Measurements from ENCODE around the gene HOXB6. TPM values are rescaled to one million over a fixed set of nuclear protein-coding genes. Genes with fewer than 3 reads are reported as not detected.

Gene HOXB6
- polyA plus RNA-seq, 1 donor: 1.8 TPM

DNA sequence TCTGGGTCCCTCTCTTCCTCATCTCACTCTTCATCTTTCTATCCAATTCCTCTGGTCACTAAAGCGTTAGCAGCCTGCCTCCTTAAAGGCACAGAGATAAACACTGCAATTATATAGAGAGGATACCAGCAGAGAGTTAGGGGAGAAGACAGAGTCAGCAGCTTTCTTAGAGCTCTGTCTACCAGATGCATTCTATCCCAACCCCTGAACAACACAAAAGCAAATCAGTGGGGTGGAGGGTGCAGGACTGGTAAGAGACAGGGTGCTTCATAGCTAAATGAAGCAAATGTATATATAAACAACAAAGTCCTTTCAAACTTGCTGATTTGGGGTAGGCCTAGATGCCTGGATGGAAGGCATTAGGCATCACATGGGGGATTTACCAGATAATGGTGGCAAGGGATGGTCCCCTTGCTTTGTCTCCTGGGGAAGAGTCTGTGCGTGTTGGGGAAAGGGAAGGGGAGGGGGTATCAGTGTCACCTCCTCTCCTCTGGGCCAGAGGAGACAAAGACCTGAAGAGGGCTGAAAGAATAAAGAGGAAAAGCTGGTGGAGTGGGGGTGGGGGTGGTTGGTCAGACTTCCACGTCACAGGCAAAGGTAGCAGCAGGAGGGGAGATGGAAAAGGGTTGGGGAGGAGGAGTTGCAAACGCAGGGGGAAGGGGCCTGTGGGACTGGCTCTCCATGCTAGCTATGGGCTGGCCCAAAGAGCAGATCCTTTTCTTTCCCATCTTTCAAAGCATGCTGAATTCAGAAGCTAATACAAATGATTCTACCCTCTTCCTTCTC is 38.7 kb downstream of the HOXB6 start:
- DNase-seq: no peak

DNA sequence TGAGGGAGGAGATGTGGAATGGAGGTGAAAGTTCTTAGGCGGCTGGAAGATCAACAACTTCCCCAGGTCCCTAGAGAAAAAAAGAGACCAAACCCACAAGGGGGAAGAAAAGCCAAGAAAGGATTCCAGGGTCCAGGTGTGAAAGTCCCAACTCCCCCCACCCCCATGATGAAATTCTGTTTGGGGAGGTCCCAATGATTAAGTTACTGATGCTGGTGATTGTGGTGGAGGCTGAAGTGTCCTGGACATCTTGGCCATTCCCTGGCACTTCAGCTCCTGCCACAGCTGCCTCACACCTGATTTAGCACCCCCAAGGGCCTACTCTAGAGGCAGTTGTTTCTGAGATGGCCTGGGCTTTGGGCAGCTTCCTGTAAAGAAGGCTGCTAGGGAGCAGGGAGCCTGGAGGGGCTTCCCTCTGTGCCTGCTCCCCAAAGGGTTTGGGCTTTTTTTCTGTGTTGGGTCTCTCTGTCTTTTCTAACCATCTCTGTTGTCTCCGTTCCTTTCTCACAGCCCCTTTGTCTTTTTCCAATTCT is 39.7 kb downstream of the HOXB6 start:
- no peak for DNase-seq

DNA sequence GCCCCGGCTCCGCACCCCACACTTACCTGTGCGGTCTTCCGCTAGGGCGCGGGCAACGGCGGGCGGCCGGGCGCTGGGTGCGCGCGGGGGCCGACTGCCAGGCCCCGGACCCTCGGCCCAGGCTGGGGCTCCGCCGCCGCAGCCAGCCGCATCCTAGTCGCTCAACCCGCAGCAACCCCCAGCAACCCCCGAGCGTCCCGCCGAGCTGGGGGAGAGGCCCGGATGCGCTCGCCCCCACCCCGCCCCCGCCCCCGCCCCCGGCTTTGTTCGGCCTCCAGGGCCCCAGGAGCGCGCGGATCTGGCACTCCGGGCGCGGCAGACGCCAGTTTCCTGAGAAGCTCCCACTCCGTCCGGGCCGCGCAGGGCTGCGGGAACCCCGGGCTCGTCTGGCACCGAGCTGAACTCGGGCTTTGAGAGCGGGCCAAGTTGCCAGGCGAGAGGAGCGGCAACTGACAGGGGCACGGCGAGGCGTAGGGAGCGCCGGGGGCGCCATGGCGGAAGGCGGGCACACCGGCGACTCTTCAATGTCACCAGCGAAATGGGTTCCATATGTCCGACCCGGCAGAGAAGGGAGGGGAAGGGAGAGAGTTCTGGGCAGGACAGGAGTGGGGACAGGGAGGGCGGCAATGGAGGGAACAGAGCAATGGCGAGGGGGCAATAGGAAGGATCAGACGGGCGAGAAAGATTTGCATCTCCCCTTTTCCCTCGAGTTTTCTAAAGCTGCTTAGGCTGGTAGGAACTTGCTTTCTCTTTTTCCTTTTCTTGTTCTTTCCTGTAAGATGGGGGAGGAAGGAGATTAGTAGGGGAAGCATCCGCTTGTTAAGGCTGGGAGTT is 40.4 kb downstream of the HOXB6 start:
- DNase-seq: no peak

DNA sequence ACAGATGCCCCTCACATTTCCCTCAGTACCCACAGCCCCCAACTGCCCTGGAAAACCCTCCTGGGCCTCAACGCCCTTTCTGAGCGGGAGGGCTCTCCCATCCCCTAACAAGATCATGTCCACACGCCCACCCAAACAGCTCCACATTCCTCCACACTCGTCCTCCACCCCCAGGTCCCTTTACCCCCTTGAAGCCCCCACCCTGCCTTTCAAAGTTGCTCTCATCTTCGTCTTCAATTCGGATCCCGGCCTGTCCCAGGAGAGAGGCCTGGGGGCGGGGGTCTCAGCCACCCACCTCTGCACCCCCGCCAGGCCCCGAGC is 41.0 kb downstream of the HOXB6 start:
- no peak for DNase-seq

DNA sequence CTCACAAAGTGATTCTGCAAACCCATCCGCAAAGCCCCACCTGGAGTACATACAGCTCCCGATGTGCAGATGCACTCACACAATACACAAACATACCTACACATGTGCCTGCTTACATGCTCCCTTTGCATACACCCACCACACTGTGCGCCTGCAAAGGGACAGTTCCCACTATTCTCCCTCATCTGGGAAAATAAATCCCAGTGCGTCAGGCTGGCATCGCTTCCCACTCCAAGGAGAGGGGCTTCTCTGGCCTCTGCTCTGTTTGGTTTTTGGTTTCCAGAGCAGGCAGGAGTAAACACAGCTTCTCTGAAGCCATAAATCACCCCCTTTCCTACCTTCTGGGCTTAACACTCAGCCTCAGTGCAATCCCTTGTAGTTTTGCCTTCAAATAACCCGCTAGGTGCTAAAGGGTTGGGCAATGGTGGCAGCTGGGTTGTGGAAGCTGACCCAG is 41.4 kb downstream of the HOXB6 start:
- no peak for DNase-seq

DNA sequence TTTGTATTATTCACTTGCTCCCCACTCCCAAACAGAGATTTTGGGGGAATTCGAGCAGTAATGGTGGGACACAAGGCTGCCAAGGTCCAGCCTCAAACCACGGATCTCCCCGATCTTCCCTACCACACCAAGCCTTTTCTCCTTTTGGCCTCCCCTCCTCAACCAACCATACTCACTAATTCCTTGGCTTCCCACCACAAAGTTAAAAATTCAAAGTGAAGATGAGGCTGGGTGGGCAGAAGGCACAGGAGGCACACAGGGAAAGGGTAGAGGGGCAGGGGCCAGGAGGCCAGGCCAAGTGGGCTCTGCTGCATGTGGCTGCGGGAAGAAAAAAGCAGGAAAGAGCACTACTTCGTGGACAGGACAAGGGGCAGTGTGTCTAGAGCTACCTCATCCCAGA is 41.9 kb downstream of the HOXB6 start:
- DNase-seq: no peak

- no peak for DNase-seq
Measured at GRCh38 chr17:48561884-48562810, 42.6 kb downstream of the HOXB6 start.

DNA sequence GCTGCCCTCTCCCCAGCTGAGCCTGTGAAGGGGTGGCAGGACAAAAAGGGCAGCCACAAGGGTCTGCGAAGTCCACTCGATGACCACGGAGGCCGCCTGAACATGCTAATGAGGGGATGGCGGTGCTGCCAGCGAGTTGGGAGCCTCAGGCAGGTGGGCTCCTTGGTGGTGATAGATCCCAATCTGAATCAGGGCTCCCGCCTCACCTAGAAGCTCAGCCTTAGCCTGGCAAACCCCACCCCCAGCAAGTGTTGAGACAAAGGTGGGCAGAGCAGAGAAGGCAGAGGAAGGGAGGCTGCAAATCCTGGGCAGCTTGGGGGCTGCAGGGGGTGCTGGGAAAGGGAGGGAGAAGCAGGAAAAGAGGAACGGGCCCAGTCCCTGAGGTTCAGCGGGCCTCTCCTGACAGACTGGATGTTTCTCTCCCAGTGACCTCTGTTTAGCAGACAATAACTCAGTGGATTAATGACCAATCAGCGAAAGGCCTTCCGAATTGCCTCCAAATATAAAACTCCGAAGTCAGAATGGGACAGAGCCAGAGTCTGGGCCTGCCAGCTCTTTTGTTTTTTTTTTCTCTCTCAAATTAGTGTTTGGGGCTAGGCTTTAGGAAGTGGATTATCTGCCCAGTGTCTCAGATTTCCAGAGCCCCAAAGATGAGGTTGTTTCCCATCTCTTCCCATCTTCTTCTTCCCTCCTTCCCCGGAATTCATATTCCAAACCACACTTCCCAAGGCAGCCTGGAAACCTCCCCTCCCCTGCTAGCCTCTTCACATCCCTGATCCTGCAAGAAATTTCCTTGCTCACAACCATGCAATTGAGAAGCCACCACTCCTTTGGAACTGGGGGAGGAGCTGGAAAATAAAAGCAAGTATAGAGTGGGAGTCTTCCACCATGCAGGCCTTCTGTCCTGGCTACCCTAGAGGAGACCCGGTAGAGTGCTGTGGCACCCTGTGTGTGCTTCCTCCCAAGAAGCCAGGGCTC is 44.7 kb downstream of the HOXB6 start:
- DNase-seq: no peak

GRCh38 chr17:48559122-48559839 is 45.5 kb downstream of the HOXB6 start:
- DNase-seq: no peak

- DNase-seq: no peak
Measured at GRCh38 chr17:48558831-48559121, 46.0 kb downstream of the HOXB6 start.

DNA sequence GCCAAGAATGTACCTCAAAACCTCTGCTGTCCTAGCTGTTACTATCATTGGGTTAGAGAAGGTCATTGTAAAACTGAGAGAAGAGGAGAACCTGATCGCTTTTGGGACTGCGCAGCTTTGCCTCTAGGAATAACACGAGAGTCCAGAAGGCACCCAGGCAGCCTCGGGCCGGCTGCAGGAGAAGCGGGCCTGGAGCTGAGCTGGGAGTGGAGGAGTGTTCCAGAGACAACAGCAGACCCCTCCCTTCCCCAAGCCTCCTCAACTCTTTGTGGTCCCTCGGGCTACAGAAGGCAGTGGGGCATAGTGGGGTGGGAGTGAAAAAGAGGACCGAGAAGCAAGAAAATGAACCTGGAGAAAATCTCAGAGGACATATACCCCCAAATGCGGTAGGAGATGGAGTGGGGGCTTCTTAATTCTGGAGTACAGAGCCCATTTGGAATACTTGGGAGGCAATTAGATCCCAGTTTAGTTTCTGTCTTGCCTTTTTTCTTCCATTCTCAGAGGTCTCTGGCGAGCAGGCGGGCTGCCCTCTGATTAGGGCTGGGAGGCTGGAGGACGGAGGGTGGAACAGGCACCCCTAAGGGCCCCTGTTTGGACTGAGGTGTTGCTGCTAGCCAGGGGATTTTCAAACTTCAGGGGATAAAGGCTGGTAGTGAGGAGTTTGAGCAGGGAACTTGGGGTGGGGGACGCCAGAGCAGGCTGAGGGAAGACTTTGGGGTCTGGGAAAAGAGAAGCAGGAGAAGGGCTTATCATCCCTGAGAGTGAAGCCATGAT is 46.5 kb downstream of the HOXB6 start:
- DNase-seq: no peak

DNA sequence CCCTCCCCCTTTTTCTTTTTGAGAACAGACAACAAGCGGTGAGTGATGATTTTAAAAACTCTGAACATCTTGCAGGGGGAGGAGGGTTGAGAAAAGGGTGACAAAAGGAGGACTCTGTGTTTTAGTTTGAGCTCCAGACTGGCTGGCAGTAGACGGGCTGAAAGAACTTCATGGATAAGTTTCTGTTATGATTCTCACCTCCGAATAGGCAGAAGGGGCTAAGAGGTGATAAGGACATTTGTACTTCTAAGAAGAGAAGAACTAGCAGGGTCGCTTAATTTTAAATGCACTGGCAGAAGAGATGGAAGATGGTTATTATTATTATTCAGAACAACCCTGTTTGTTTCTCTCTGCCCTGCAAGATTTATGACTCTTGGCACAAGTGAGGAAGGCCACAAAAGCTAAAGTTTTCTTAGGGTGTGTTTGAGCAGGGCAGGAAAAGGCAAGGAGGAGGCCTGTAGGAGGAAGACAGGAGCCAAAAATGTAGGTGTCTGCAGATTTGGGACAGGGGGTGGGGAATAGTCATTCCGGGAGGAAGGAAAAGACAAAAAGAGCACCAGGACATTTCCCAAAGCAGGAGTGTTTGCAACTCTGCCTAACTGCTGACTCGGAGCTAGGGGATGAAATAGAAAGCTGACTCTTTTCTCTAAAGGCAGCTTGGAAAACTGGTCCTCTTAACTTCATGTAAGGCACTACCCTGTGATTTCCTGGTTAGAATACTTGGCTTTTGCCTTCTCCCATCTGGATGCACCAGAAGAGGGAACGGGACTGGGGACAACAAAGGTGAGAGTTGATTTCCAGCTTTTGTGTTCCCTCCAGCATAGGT is 48.0 kb downstream of the HOXB6 start:
- DNase-seq: no peak

GRCh38 chr17:48556229-48556575 is 48.6 kb downstream of the HOXB6 start:
- no peak for DNase-seq

DNA sequence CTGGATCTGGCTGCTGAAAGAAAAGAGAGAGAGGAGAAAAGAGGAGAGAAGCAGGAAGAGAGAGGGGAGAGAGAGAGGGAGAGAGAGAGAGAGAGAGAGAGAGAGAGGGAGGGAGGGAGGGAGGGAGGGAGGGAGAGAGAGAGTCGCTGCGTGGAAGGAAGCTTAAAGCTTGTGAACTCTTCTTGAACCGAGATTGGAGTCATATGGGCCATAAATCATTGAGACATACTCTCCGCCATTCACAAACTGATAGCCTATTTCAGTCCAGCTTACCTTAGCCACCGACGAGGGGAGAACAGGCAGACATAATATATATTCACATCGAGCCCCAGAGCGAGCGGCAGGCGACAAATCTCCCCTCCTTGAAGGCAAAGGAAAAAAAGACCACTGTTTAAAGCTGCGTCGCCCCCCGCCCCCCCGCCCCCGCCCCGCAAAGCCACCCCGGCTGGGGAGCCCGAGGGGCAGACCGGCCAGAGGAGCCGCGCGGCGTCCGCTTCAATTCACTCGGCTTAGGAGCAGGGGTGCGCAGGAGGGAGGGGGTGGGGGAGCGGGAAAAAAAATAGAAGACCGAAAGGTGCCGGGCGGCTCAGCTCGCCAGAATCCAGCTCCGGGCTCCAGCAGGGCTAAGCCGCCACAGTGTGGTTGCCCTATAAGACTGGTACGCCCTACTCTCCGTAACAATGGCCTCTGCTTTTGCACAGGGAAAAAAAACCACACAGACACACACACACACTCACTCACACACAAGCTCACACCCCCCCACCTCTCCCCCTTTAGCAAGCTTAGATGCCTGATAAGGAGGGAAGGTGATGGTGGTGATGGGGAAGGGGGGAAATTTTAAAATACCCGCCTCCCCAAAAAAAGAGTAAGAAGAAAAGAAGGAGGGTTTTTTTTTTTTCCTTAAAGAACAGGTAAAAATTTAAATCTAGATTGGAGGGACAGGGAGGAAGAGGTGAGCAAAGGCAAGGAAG is 49.2 kb downstream of the HOXB6 start:
- DNase-seq: no peak

GRCh38 chr17:48554412-48555257 is 50.2 kb downstream of the HOXB6 start:
- no peak for DNase-seq

DNA sequence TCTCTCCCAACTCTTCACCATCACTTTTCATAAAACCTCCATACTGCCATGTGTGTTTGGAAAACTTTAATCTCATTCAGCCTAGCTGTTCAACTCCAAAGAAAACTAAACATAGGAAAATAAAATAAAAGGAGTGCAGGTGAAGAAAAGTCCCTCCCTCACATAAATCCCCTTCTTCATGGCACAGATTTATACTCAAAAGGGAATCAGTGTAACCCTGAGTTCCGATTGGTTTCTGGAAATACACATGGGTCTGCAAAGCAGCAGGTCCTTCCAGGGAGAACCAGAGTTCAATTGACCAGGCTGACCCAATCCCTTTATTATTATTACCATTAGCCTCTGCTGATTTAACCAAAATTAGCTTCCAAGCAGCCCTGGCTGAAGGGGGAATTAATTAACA is 51.0 kb downstream of the HOXB6 start:
- DNase-seq: no peak

GRCh38 chr17:48553190-48553547 is 51.6 kb downstream of the HOXB6 start:
- no peak for DNase-seq

Data from hindlimb muscle (tissue), 1 donor.